Stimulated activated memory B cell treated with anti-CD40 and anti-IgM and Interleukin-4, amounts not matched to agents 10 μg/mL and 1 μg/mL and 100 μg/mL, for 72 hours (primary cell): ENCODE measurements around the gene VPS35.

Source experiments
- ATAC-seq: fragments of 150-1000 bp; cut with Tn5 transposase; 2 replicates; pipeline ENCODE4 v1.10.0; 2021
- H3K27ac Mint-ChIP-seq: one replicate; pipeline ENCODE4 v1.8.0; 2022; ENCODE audit warnings: mild to moderate bottlenecking, mixed read lengths
- H3K27me3 Mint-ChIP-seq: one replicate; pipeline ENCODE4 v1.8.0; 2022; ENCODE audit warnings: mixed read lengths
- H3K36me3 Mint-ChIP-seq: one replicate; pipeline ENCODE4 v1.8.0; 2022; ENCODE audit warnings: mixed read lengths
- H3K4me1 Mint-ChIP-seq: one replicate; pipeline ENCODE4 v1.8.0; 2022; ENCODE audit warnings: mixed read lengths
- H3K4me3 Mint-ChIP-seq: one replicate; pipeline ENCODE4 v1.8.0; 2022; ENCODE audit warnings: mild to moderate bottlenecking, moderate library complexity, mixed read lengths
- H3K9me3 Mint-ChIP-seq: one replicate; pipeline ENCODE4 v1.8.0; 2022; ENCODE audit warnings: mixed read lengths

Gene VPS35

GRCh38 chr16:46719528-46719927 is 30.6 kb upstream of the VPS35 start:
- H3K27me3 Mint-ChIP-seq = no peaks in the 10 kb centered on the region
- no peak overlapping the region for H3K4me3 Mint-ChIP-seq
- no peak overlapping the region for H3K27ac Mint-ChIP-seq
- no peaks in the 10 kb centered on the region for H3K4me1 Mint-ChIP-seq
- ATAC-seq = no peak
- peaks cover 3% of the 10 kb centered on the region for H3K9me3 Mint-ChIP-seq
- no peaks in the 10 kb centered on the region for H3K36me3 Mint-ChIP-seq

- no peak overlapping the region for H3K4me3 Mint-ChIP-seq
- H3K27me3 Mint-ChIP-seq = no peaks in the 10 kb centered on the region
- peaks cover 7% of the 10 kb centered on the region for H3K4me1 Mint-ChIP-seq
- H3K27ac Mint-ChIP-seq = no peak overlapping the region
- no peaks in the 10 kb centered on the region for H3K36me3 Mint-ChIP-seq
- no peak for ATAC-seq
- peaks cover 3% of the 10 kb centered on the region for H3K9me3 Mint-ChIP-seq
Observed at GRCh38 chr16:46718214-46718613, 29.2 kb upstream of the VPS35 start.

GRCh38 chr16:46717692-46718091 is 28.7 kb upstream of the VPS35 start:
- Mint-ChIP-seq H3K4me1 (peaks cover 12% of the 10 kb centered on the region), H3K9me3 (no peaks in the 10 kb centered on the region), H3K4me3 (no peak overlapping the region), H3K27me3 (no peaks in the 10 kb centered on the region), H3K27ac (no peak overlapping the region), H3K36me3 (no peaks in the 10 kb centered on the region)
- no peak for ATAC-seq

GRCh38 chr16:46715769-46716305 is 26.9 kb upstream of the VPS35 start:
- H3K4me3 Mint-ChIP-seq = no peak overlapping the region
- no peak for ATAC-seq

GRCh38 chr16:46714797-46715591 is 26.0 kb upstream of the VPS35 start:
- H3K4me1 Mint-ChIP-seq = peaks cover 26% of the 10 kb centered on the region
- no peak overlapping the region for H3K27ac Mint-ChIP-seq
- no peak overlapping the region for H3K4me3 Mint-ChIP-seq
- ATAC-seq = no peak
- H3K36me3 Mint-ChIP-seq = no peaks in the 10 kb centered on the region
- H3K27me3 Mint-ChIP-seq = no peaks in the 10 kb centered on the region
- H3K9me3 Mint-ChIP-seq = no peaks in the 10 kb centered on the region

More at GRCh38 chr16:46715769-46716305, 26.9 kb upstream of the VPS35 start:
- H3K9me3 Mint-ChIP-seq = no peaks in the 10 kb centered on the region
- H3K27ac Mint-ChIP-seq = no peak overlapping the region
- H3K4me1 Mint-ChIP-seq = peaks cover 26% of the 10 kb centered on the region
- no peaks in the 10 kb centered on the region for H3K36me3 Mint-ChIP-seq
- no peaks in the 10 kb centered on the region for H3K27me3 Mint-ChIP-seq

- H3K4me1 Mint-ChIP-seq = peaks cover 26% of the 10 kb centered on the region
- H3K4me3 Mint-ChIP-seq = no peak overlapping the region
- H3K36me3 Mint-ChIP-seq = no peaks in the 10 kb centered on the region
- H3K27me3 Mint-ChIP-seq = no peaks in the 10 kb centered on the region
- ATAC-seq = no peak
- H3K9me3 Mint-ChIP-seq = no peaks in the 10 kb centered on the region
- H3K27ac Mint-ChIP-seq = no peak overlapping the region
Observed at GRCh38 chr16:46713634-46714033, 24.7 kb upstream of the VPS35 start.

GRCh38 chr16:46712911-46713310 is 23.9 kb upstream of the VPS35 start:
- no peak for ATAC-seq
- H3K4me3 Mint-ChIP-seq = no peak overlapping the region
- H3K27ac Mint-ChIP-seq = peak overlapping the region; percentile 14
- H3K36me3 Mint-ChIP-seq = no peaks in the 10 kb centered on the region
- H3K4me1 Mint-ChIP-seq = peaks cover 26% of the 10 kb centered on the region
- H3K9me3 Mint-ChIP-seq = no peaks in the 10 kb centered on the region
- H3K27me3 Mint-ChIP-seq = no peaks in the 10 kb centered on the region

- no peaks in the 10 kb centered on the region for H3K27me3 Mint-ChIP-seq
- H3K4me1 Mint-ChIP-seq = peaks cover 26% of the 10 kb centered on the region
- no peak overlapping the region for H3K27ac Mint-ChIP-seq
- ATAC-seq = no peak
- no peaks in the 10 kb centered on the region for H3K9me3 Mint-ChIP-seq
- no peaks in the 10 kb centered on the region for H3K36me3 Mint-ChIP-seq
- H3K4me3 Mint-ChIP-seq = no peak overlapping the region
Observed at GRCh38 chr16:46711106-46712058, 22.4 kb upstream of the VPS35 start.

GRCh38 chr16:46709469-46710005 is 20.6 kb upstream of the VPS35 start:
- Mint-ChIP-seq H3K27me3 (no peaks in the 10 kb centered on the region), H3K4me1 (peaks cover 26% of the 10 kb centered on the region), H3K4me3 (no peak overlapping the region), H3K36me3 (no peaks in the 10 kb centered on the region), H3K27ac (no peak overlapping the region), H3K9me3 (no peaks in the 10 kb centered on the region)
- ATAC-seq = no peak

GRCh38 chr16:46706642-46707041 is 17.7 kb upstream of the VPS35 start:
- no peak overlapping the region for H3K4me3 Mint-ChIP-seq
- no peaks in the 10 kb centered on the region for H3K9me3 Mint-ChIP-seq
- H3K36me3 Mint-ChIP-seq = peaks cover 6% of the 10 kb centered on the region
- no peaks in the 10 kb centered on the region for H3K27me3 Mint-ChIP-seq
- no peak for ATAC-seq
- H3K4me1 Mint-ChIP-seq = peaks cover 5% of the 10 kb centered on the region
- no peak overlapping the region for H3K27ac Mint-ChIP-seq

GRCh38 chr16:46702030-46702429 is 13.1 kb upstream of the VPS35 start:
- Mint-ChIP-seq H3K36me3 (peaks cover 17% of the 10 kb centered on the region), H3K27ac (no peak overlapping the region), H3K9me3 (no peaks in the 10 kb centered on the region), H3K27me3 (no peaks in the 10 kb centered on the region), H3K4me1 (no peaks in the 10 kb centered on the region), H3K4me3 (no peak overlapping the region)
- ATAC-seq = no peak

- Mint-ChIP-seq H3K36me3 (peaks cover 21% of the 10 kb centered on the region), H3K27me3 (no peaks in the 10 kb centered on the region), H3K4me3 (no peak overlapping the region), H3K9me3 (no peaks in the 10 kb centered on the region), H3K27ac (no peak overlapping the region), H3K4me1 (no peaks in the 10 kb centered on the region)
- no peak for ATAC-seq
Observed at GRCh38 chr16:46701615-46702014, 12.6 kb upstream of the VPS35 start.

GRCh38 chr16:46700048-46700447 is 11.1 kb upstream of the VPS35 start:
- no peak overlapping the region for H3K4me3 Mint-ChIP-seq
- H3K27ac Mint-ChIP-seq = no peak overlapping the region
- no peaks in the 10 kb centered on the region for H3K27me3 Mint-ChIP-seq
- peaks cover 36% of the 10 kb centered on the region for H3K36me3 Mint-ChIP-seq
- H3K9me3 Mint-ChIP-seq = no peaks in the 10 kb centered on the region
- ATAC-seq = no peak
- H3K4me1 Mint-ChIP-seq = no peaks in the 10 kb centered on the region

- Mint-ChIP-seq H3K4me1 (peaks cover 6% of the 10 kb centered on the region), H3K36me3 (peaks cover 35% of the 10 kb centered on the region), H3K27me3 (no peaks in the 10 kb centered on the region), H3K9me3 (no peaks in the 10 kb centered on the region), H3K27ac (no peak overlapping the region), H3K4me3 (no peak overlapping the region)
- ATAC-seq = no peak
Observed at GRCh38 chr16:46696957-46697356, 8.0 kb upstream of the VPS35 start.

GRCh38 chr16:46695937-46696336 is 7.0 kb upstream of the VPS35 start:
- Mint-ChIP-seq H3K27ac (no peak overlapping the region), H3K36me3 (peaks cover 35% of the 10 kb centered on the region), H3K4me1 (peaks cover 16% of the 10 kb centered on the region), H3K9me3 (no peaks in the 10 kb centered on the region), H3K27me3 (no peaks in the 10 kb centered on the region), H3K4me3 (no peak overlapping the region)
- no peak for ATAC-seq
